Fibroblast of skin of left quadriceps (primary cell): ENCODE measurements around the gene CCND2.

ENCODE experiments used
- DNase-seq, 2 experiments: peaks; one replicate each; pipeline ENCODE4 v3.0.0-alpha.2; 2013; ENCODE audit warnings: low read depth in 2 of 2

The CCND2 gene

DNA sequence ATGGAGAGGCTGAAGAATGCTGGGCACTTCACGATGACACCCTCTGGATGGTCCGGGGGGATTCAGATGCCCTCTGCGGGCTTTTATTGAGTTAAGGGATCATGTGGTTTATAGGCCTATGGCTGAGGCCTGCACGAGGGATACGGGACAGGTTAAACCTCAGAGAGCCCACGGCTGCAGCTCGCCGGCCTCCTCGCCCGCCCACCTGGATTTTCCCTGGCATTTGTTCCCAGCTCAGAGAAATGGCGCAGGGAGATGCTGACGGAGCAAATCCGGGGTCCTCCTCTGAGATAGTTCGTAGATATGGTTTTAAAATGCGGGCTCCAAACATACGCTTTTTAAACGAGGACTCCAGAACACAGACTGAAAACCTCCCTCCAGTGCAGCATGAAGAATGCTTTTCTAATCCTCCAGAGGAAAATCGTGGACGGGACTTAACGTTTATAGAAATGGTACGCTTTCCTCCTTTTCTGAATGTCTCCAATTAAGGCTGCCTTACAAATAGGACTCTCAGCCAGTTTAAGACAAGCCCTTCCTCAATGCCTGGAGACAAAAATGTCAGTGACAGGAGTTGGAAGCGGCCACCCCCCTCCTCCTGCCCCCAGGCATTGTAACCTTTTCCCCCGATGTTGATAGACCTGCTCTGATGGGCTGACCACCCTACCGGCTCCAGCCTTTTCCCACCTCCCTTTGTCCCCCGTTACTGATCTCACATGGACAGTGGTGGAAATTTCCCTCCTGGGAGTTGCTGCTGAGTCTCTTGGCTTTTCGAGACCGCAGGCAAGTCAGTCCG is 16.6 kb downstream of the CCND2 start:
- DNase-seq = no peak

GRCh38 chr12:4292341-4293073 is 18.9 kb downstream of the CCND2 start:
- DNase-seq = no peak

DNA sequence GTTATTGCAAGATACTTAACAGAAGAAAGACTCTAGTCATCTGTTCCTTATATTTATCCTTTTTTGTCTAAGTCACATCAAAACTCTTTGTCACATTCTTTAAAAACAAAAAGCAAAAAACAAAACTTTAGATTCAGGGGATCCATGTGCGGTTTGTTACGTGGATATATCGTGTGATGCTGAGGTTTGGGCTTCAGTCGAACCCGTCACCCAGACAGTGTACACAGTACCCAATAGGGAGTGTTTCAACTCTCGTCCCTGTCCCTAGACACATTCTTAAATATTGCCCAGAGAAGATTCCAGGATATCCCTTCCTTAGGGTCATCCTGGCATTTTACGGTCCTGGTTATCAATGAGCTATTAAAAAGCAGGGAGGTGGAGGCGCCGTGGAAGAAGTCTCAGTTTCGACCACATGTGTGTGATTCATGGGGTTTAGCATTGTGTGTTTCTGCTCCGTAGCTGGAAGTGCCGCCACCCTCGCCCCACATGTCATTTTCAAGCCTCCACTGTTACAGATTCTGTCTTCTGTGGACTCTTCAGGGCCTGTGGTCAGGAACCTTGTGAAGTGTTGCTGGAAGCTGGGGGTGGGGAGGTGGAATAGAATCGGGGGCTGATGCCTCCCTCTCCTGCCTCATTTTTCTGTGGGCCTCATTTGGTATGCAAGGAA is 19.9 kb downstream of the CCND2 start:
- DNase-seq = no peak

GRCh38 chr12:4293966-4294505 is 20.5 kb downstream of the CCND2 start:
- no peak for DNase-seq

GRCh38 chr12:4296751-4297150 is 23.2 kb downstream of the CCND2 start:
- no peak for DNase-seq

- DNase-seq = no peak
These were observed 24.1 kb downstream of the CCND2 start for GRCh38 chr12:4297617-4298016.

DNA sequence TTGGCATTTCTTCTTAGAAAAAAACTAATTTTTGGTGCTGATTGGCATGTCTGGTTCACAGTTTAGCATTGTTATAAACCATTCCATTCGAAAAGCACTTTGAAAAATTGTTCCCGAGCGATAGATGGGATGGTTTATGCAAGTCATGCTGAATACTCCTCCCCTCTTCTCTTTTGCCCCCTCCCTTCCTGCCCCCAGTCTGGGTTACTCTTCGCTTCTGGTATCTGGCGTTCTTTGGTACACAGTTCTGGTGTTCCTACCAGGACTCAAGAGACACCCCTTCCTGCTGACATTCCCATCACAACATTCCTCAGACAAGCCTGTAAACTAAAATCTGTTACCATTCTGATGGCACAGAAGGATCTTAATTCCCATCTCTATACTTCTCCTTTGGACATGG is 27.3 kb downstream of the CCND2 start:
- DNase-seq = no peak

DNA sequence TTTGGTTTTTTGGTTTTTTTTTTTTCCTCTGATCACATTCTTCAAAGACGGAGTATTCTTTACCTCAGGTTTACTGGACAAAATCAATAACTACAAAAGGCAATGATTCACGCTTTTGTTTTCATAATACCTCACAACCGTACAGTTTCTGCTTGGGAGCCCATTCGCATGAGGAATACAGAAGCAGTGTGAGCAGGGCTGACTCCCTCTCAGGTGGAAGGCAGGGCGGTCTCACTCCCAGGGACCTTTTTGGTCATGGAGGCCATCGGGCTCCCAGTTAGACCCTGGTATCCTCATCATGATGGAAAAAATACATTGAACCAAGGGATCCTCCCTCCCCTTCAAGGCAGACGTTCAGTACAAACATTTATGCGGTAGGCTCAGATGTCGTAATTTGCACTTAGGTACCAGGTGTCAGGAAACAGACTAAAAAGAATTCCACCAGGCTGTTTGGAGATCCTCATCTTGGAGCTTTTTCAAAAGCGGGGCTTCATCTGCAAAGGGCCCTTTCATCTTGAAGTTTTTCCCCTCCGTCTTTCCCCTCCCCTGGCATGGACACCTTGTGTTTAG is 28.5 kb downstream of the CCND2 start:
- no peak for DNase-seq

DNA sequence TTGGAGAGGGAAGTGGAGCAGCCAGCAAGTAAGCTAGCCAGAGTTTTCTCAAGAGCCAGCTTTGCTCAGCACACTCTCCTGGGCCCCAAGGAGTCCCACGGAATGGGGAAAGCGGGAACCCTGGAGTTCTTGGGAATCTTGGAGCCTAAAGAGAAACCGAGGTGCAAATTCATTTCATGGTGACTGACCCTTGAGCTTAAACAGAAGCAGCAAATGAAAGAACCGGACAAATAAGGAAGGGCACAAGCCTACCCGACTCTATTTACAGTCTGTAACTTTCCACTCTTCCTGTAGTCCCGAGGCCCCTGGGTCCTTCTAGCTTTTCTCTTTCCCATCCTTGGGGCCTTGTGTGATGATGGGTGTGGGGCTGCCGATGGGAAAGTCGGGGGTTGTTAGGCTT is 29.3 kb downstream of the CCND2 start:
- no peak for DNase-seq

GRCh38 chr12:4303750-4304149 is 30.2 kb downstream of the CCND2 start:
- DNase-seq = no peak

DNA sequence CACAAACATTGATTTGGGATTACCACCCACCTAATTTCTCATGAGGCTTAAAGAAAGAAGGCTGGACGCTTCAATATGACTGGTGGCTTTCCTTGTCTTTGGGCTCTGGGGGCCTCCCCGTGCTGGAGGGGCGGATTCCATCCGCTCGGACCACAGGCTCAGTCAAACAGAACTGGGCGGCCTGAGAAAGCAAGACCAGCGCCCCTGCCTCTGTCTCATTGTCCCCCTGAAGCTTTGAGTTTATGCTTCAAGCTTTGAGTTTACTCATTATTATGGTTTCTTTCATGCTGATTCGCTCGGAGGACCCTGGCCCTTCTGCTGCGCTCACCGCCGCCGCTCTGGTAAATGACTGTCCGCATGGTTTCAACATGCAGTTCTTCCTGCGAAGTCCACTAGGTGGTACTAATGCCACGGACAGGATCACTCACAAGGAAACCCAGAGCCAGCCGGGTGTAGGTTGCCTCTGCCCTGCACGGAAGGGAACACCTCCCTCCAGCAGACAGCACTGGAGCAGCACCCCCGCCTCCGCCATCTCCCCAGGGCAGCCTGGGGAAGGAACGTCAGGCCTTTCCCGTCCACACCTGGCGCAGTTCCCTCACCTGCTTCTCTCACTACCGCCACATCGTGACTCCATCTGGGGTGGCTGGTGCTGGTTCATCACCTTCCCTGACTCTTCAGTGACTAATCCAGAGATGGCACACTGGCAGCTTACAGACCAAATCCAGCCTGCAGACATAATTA is 34.2 kb downstream of the CCND2 start:
- DNase-seq = peak; percentile 26 to 37

GRCh38 chr12:4308334-4308950 is 34.9 kb downstream of the CCND2 start:
- no peak for DNase-seq

DNA sequence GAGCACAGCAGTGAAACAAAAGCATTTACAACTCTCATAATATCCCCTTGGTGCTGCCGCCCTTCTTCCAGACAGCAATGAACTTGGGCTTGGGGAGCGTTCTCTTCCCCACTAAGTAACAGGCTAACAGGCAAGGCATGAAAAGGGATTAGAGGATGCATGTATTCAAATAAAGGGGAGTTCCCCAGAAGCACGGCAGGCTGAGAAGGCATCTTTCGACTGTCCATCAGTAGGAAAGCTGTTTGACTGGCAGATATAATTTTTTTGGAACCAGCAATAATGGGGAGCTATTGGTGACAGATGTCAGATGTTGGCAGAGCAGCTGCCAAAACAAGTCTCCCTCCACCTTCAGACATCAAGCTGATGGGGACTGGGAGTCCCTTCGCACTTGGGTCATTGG is 38.2 kb downstream of the CCND2 start:
- DNase-seq = no peak

DNA sequence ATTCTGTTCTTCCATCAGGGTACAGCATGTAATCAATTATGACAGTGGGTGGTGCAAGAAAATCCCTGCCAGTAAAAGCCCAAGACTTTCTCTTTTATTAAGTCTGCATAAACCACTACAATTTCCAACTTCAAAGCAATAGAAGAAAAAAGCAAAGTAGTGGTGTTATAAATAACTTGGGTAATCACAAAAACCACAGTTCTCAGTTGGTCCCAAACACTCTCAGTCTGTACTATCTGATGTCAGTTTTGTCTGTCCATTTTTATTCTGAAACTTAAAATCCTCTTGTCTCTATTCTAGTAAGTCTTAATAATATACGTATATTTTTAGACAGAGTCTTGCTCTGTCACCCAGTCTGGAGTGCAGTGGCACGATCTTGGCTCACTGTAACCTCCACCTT is 38.7 kb downstream of the CCND2 start:
- no peak for DNase-seq

DNA sequence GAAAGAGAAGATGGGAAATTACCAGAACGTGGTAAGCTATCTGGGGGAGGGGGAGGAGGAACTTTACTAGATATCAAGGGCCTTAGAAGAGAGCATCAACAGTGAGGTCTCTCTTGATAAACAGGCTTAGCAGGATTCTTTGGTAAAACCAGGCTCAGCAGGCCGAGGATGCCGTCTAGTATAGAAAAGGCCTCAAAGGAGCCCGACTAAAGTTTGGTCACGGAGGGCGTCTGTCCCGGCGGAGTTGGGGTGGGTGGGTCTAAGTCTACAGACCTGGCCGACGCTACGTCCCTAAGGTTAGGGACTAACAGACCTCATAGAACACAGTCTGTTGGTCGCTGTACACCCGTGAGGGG is 46.9 kb downstream of the CCND2 start:
- DNase-seq = no peak

GRCh38 chr12:4320853-4321701 is 47.5 kb downstream of the CCND2 start, which contains the start of gene TIGAR:
Gene TIGAR (plus strand): TSS chr12:4321213. CDS start chr12:4321272, 59 bp downstream.
- DNase-seq = peak; percentile 84 to 88

GRCh38 chr12:4322726-4323125 is 49.2 kb downstream of the CCND2 start:
- no peak for DNase-seq
